Neural progenitor cell (in vitro differentiated cells): ENCODE results near the gene DACH1. TPM values are rescaled to one million over a fixed set of nuclear protein-coding genes. Genes with fewer than 3 reads are reported as not detected.

ENCODE experiments used
- DNase-seq: peaks from one replicate; pipeline ENCODE4 v3.0.0-alpha.2; 2016; ENCODE audit warnings: low spot score
- H2AFZ ChIP-seq: fragments of 200-600 bp; sonication (generic); replicated peaks from 2 replicates; pipeline ENCODE4 v1.6.1; 2016; ENCODE audit warnings: antibody characterized with exemption
- H3F3A ChIP-seq: fragments of 200-600 bp; sonication (generic); 2 replicates; pipeline ENCODE4 v1.6.1; 2016; ENCODE audit warnings: antibody characterized with exemption, low read depth
- H3K27ac ChIP-seq: fragments of 200-600 bp; sonication (generic); 2 replicates; pipeline ENCODE4 v1.5.1; 2016; ENCODE audit warnings: mild to moderate bottlenecking
- H3K27me3 ChIP-seq: fragments of 200-600 bp; sonication (generic); 2 replicates; pipeline ENCODE4 v1.6.1; 2016; ENCODE audit warnings: mild to moderate bottlenecking, moderate library complexity
- H3K36me3 ChIP-seq: fragments of 200-600 bp; sonication (generic); 2 replicates; pipeline ENCODE4 v1.5.1; 2016
- H3K4me1 ChIP-seq: fragments of 200-600 bp; sonication (generic); 2 replicates; pipeline ENCODE4 v1.6.1; 2016; ENCODE audit warnings: mixed run types
- H3K4me2 ChIP-seq: fragments of 200-600 bp; sonication (generic); 2 replicates; pipeline ENCODE4 v1.6.1; 2016
- H3K4me3 ChIP-seq: fragments of 200-600 bp; sonication (generic); 2 replicates; pipeline ENCODE4 v1.5.1; 2016
- H3K79me2 ChIP-seq: fragments of 200-600 bp; sonication (generic); 2 replicates; pipeline ENCODE4 v1.6.1; 2016; ENCODE audit warnings: low read depth
- H3K9ac ChIP-seq: fragments of 200-600 bp; sonication (generic); 2 replicates; pipeline ENCODE4 v1.6.1; 2016
- H3K9me3 ChIP-seq: fragments of 200-600 bp; sonication (generic); 2 replicates; pipeline ENCODE4 v1.5.1; 2016; ENCODE audit warnings: low read depth
- H4K20me1 ChIP-seq: fragments of 200-600 bp; sonication (generic); 2 replicates; pipeline ENCODE4 v1.6.1; 2016; ENCODE audit warnings: low read depth
- H3K27ac Mint-ChIP-seq: 3 replicates; pipeline ENCODE4 v1.8.0; 2021; ENCODE audit warnings: mixed read lengths
- H3K27me3 Mint-ChIP-seq: 2 replicates; pipeline ENCODE4 v1.8.0; 2022; ENCODE audit warnings: low read depth, mild to moderate bottlenecking, inconsistent platforms, moderate library complexity, mixed read lengths; ENCODE audit not compliant: insufficient read depth
- H3K36me3 Mint-ChIP-seq: 3 replicates; pipeline ENCODE4 v1.8.0; 2021; ENCODE audit warnings: mixed read lengths
- H3K4me1 Mint-ChIP-seq: 3 replicates; pipeline ENCODE4 v1.8.0; 2021; ENCODE audit warnings: mixed read lengths
- H3K4me3 Mint-ChIP-seq: 3 replicates; pipeline ENCODE4 v1.8.0; 2021; ENCODE audit warnings: mild to moderate bottlenecking, moderate library complexity, mixed read lengths
- H3K9me3 Mint-ChIP-seq: 3 replicates; pipeline ENCODE4 v1.8.0; 2020; ENCODE audit warnings: mixed read lengths
- EZH2 ChIP-seq: fragments of 200-600 bp; sonication (generic); IDR thresholded peaks from 2 replicates; pipeline ENCODE4 v1.6.1; 2017; ENCODE audit warnings: antibody characterized with exemption, mild to moderate bottlenecking, moderate library complexity
- EZH2phosphoT487 ChIP-seq: fragments of 200-600 bp; sonication (generic); IDR thresholded peaks from 2 replicates; pipeline ENCODE4 v1.6.1; 2017; ENCODE audit warnings: antibody characterized with exemption
- total RNA-seq: library from RNA; depleted of rRNA; stranded (reverse); fragments of >200 nt; gene quantifications from 2 replicates; pipeline ENCODE4 v1.2.3, GENCODE V29; 2015; ENCODE audit warnings: low replicate concordance
- TF ChIP-seq, protein P1 (sequence below): fragments of 200-600 bp; sonication (generic); IDR thresholded peaks from 2 replicates; pipeline ENCODE4 v1.5.1; 2017; ENCODE audit warnings: antibody characterized with exemption, mild to moderate bottlenecking

DACH1 gene
- total RNA-seq, 1 donor from 2014 or later: 27.6 TPM

DNA sequence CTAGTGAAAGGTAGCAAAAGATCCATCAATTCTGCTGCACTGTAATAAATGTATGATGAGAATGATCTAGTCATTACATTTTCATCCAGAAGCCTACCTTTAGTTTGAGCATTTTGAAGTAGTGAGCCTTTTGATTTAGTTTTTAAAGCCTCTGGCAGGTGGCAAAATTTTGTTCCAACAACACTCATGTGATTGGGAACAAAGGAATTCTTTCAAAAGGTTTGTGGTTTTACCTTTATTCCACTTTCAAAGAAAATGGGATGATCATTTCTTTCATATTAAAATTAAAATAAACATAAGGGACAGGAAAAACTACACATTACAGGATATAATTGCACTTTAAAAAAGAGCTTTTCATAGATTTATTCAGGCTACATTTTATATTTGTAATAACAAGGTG, 260.2 kb downstream of the DACH1 start:
- H3K27me3 Mint-ChIP-seq: no peaks in the 10 kb centered on the region

DNA sequence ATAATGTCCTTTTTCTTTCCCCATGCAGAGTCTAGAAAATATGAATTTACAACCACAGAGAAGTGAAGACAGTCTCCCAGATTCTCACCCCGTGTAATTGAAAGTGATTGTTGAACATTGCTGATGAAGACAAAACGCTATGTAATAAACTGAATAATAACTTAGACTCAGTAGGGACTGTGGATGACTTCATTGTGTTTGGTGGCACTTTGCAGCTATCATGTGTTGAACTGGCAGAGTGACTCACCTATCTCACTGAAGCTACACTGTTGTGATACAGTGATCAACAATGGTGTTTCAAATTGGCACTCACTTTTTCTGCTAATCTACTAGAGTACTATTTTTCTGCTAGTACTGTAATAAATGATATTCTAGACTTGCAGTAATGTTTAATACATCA, 261.3 kb downstream of the DACH1 start:
- Histone ChIP-seq H3K79me2 (no peaks in the 10 kb centered on the region), H4K20me1 (peaks cover 5% of the 10 kb centered on the region), H3K27me3 (no peaks in the 10 kb centered on the region), H3K9ac (no peak overlapping the region), H2AFZ (no peak overlapping the region), H3K27ac (no peak overlapping the region), H3K36me3 (no peaks in the 10 kb centered on the region), H3K4me1 (no peaks in the 10 kb centered on the region), H3K4me2 (no peak overlapping the region), H3K4me3 (no peak overlapping the region), H3K9me3 (no peaks in the 10 kb centered on the region), H3F3A (no peaks in the 10 kb centered on the region)
- Mint-ChIP-seq H3K27me3 (no peaks in the 10 kb centered on the region), H3K36me3 (peaks cover 1% of the 10 kb centered on the region), H3K27ac (no peak overlapping the region), H3K9me3 (no peaks in the 10 kb centered on the region), H3K4me3 (no peak overlapping the region), H3K4me1 (peaks cover 4% of the 10 kb centered on the region)
- DNase-seq: no peak
- TF ChIP-seq EZH2 (no peak), EZH2phosphoT487 (no peak)
- TF ChIP-seq, protein P1, sequence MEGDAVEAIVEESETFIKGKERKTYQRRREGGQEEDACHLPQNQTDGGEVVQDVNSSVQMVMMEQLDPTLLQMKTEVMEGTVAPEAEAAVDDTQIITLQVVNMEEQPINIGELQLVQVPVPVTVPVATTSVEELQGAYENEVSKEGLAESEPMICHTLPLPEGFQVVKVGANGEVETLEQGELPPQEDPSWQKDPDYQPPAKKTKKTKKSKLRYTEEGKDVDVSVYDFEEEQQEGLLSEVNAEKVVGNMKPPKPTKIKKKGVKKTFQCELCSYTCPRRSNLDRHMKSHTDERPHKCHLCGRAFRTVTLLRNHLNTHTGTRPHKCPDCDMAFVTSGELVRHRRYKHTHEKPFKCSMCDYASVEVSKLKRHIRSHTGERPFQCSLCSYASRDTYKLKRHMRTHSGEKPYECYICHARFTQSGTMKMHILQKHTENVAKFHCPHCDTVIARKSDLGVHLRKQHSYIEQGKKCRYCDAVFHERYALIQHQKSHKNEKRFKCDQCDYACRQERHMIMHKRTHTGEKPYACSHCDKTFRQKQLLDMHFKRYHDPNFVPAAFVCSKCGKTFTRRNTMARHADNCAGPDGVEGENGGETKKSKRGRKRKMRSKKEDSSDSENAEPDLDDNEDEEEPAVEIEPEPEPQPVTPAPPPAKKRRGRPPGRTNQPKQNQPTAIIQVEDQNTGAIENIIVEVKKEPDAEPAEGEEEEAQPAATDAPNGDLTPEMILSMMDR: no peak

More for the DNA sequence above, 260.2 kb downstream of the DACH1 start:
- H2AFZ ChIP-seq: no peak overlapping the region
- H3F3A ChIP-seq: no peaks in the 10 kb centered on the region
- H4K20me1 ChIP-seq: peaks cover 5% of the 10 kb centered on the region
- no peak for DNase-seq
- H3K27ac ChIP-seq: no peak overlapping the region
- H3K4me3 Mint-ChIP-seq: no peak overlapping the region
- H3K4me1 ChIP-seq: no peaks in the 10 kb centered on the region
- no peaks in the 10 kb centered on the region for H3K27me3 ChIP-seq
- no peaks in the 10 kb centered on the region for H3K9me3 ChIP-seq
- TF ChIP-seq EZH2 (no peak), EZH2phosphoT487 (no peak)
- TF ChIP-seq, protein P1: no peak
- no peak overlapping the region for H3K4me2 ChIP-seq
- no peaks in the 10 kb centered on the region for H3K36me3 ChIP-seq
- H3K9me3 Mint-ChIP-seq: no peaks in the 10 kb centered on the region
- no peak overlapping the region for H3K27ac Mint-ChIP-seq
- H3K79me2 ChIP-seq: no peaks in the 10 kb centered on the region
- H3K36me3 Mint-ChIP-seq: no peaks in the 10 kb centered on the region
- H3K4me3 ChIP-seq: no peak overlapping the region
- H3K4me1 Mint-ChIP-seq: peaks cover 7% of the 10 kb centered on the region
- no peak overlapping the region for H3K9ac ChIP-seq

DNA sequence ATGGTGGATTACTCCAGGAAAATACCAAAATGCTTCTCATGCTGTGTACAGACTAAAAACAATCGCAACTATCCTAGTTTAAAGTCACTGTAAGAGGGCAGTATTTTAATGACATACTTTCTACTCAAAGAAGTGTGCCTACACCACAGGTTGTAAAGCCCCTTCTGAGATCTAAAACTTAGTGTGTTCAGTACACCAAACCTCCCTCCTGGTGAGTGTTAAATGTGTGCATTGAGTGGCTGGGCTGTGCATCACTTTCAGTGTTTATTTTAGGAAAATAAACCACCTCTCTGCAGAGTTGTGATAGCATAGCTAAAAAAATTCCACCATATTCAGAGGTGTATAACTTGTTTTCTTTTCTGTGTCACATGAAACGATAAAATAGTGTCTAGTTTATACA, 263.7 kb downstream of the DACH1 start:
- no peaks in the 10 kb centered on the region for H3K27me3 Mint-ChIP-seq
- peaks cover 4% of the 10 kb centered on the region for H3K36me3 Mint-ChIP-seq
- no peaks in the 10 kb centered on the region for H3K9me3 Mint-ChIP-seq
- Histone ChIP-seq H4K20me1 (peaks cover 5% of the 10 kb centered on the region), H3K79me2 (no peaks in the 10 kb centered on the region), H3K9me3 (no peaks in the 10 kb centered on the region), H3K9ac (no peak overlapping the region), H3K4me3 (no peak overlapping the region), H3F3A (no peaks in the 10 kb centered on the region), H3K4me2 (no peak overlapping the region), H3K27ac (no peak overlapping the region), H3K36me3 (no peaks in the 10 kb centered on the region), H3K27me3 (no peaks in the 10 kb centered on the region), H3K4me1 (no peaks in the 10 kb centered on the region), H2AFZ (no peak overlapping the region)
- H3K4me1 Mint-ChIP-seq: peaks cover 4% of the 10 kb centered on the region
- TF ChIP-seq, protein P1: no peak
- TF ChIP-seq EZH2 (no peak), EZH2phosphoT487 (no peak)
- no peak for DNase-seq
- no peak overlapping the region for H3K27ac Mint-ChIP-seq
- H3K4me3 Mint-ChIP-seq: no peak overlapping the region
